ENCODE data around the gene CD79A. TPM values are rescaled to one million over a fixed set of nuclear protein-coding genes. Genes with fewer than 3 reads are reported as not detected.

The CD79A gene
- total RNA-seq, 4 donors from 2014 or later = 0.29 to 0.62 TPM; not detected in 2

GRCh38 chr19:41868989-41869300, 8.1 kb upstream of the CD79A start:
- intact Hi-C loops (cut with DNase I; ENCODE audit: low total_unique reads) = no loop called here
- DNase-seq = no peak
- no peak for TF ChIP-seq CTCF (IDR thresholded peaks at IDR 0.05)
- no peak for TF ChIP-seq POLR2A (IDR thresholded peaks at IDR 0.05)
- no peak overlapping the region for H3K27ac ChIP-seq
- no peak overlapping the region for H3K4me3 ChIP-seq
- no peaks in the 10 kb centered on the region for H3K36me3 ChIP-seq
- no peaks in the 10 kb centered on the region for H3K9me3 ChIP-seq
- H3K4me1 ChIP-seq = peaks cover 0 to 3% of the 10 kb centered on the region in 2 donors
- no peaks in the 10 kb centered on the region for H3K27me3 ChIP-seq

GRCh38 chr19:41869374-41869955, 7.6 kb upstream of the CD79A start:
- intact Hi-C loops (cut with DNase I; ENCODE audit: low total_unique reads) = no loop called here
- Histone ChIP-seq H3K27ac (no peak overlapping the region), H3K4me1 (peaks cover 0 to 3% of the 10 kb centered on the region in 2 donors), H3K4me3 (no peak overlapping the region), H3K36me3 (no peaks in the 10 kb centered on the region), H3K9me3 (no peaks in the 10 kb centered on the region), H3K27me3 (no peaks in the 10 kb centered on the region)
- DNase-seq = no peak
- TF ChIP-seq CTCF (IDR thresholded peaks at IDR 0.05) (no peak), POLR2A (IDR thresholded peaks at IDR 0.05) (no peak)

- TF ChIP-seq CTCF (IDR thresholded peaks at IDR 0.05) (no peak), POLR2A (IDR thresholded peaks at IDR 0.05) (no peak)
- peaks cover 0 to 1% of the 10 kb centered on the region in 2 donors for H3K4me1 ChIP-seq
- no peak overlapping the region for H3K27ac ChIP-seq
Measured at GRCh38 chr19:41870401-41870873, 6.6 kb upstream of the CD79A start.

GRCh38 chr19:41871573-41872383, 5.3 kb upstream of the CD79A start:
- Histone ChIP-seq H3K9me3 (no peaks in the 10 kb centered on the region), H3K4me3 (no peak overlapping the region), H3K4me1 (no peaks in the 10 kb centered on the region), H3K36me3 (no peaks in the 10 kb centered on the region), H3K27me3 (no peaks in the 10 kb centered on the region), H3K27ac (no peak overlapping the region)
- DNase-seq = no peak
- intact Hi-C loops (cut with DNase I; ENCODE audit: low total_unique reads) = no loop called here
- TF ChIP-seq POLR2A (IDR thresholded peaks at IDR 0.05) (no peak), CTCF (IDR thresholded peaks at IDR 0.05) (no peak)

More at GRCh38 chr19:41870401-41870873, 6.6 kb upstream of the CD79A start:
- Histone ChIP-seq H3K4me3 (no peak overlapping the region), H3K27me3 (no peaks in the 10 kb centered on the region), H3K36me3 (no peaks in the 10 kb centered on the region), H3K9me3 (no peaks in the 10 kb centered on the region)
- intact Hi-C loops (cut with DNase I; ENCODE audit: low total_unique reads) = no loop called here
- no peak for DNase-seq

- H3K27ac ChIP-seq = no peak overlapping the region
- no peak for DNase-seq
- no peaks in the 10 kb centered on the region for H3K36me3 ChIP-seq
- no peaks in the 10 kb centered on the region for H3K9me3 ChIP-seq
- no peaks in the 10 kb centered on the region for H3K4me1 ChIP-seq
- intact Hi-C loops (cut with DNase I; ENCODE audit: low total_unique reads) = no loop called here
- TF ChIP-seq CTCF (IDR thresholded peaks at IDR 0.05) (no peak), POLR2A (IDR thresholded peaks at IDR 0.05) (no peak)
- H3K27me3 ChIP-seq = no peaks in the 10 kb centered on the region
- no peak overlapping the region for H3K4me3 ChIP-seq
Measured at GRCh38 chr19:41872384-41872774, 4.7 kb upstream of the CD79A start.
